Measurements from ENCODE around the gene RAC3. TPM values are rescaled to one million over a fixed set of nuclear protein-coding genes. Genes with fewer than 3 reads are reported as not detected.

RAC3 gene
- total RNA-seq (1 to 10 TPM in 5 of 6 donors, under 1 TPM in 1; 0.97 to 3.3 (median 1.9) TPM), polyA plus RNA-seq (10 to 100 TPM in 1 of 2 donors, 1 to 10 TPM in 1; 6.0 to 12.6 TPM)

GRCh38 chr17:82031303-82031884 is at the start of gene RAC3:
Gene RAC3, plus strand, starts transcription at chr17:82031678. Its CDS starts 84 bp downstream, at chr17:82031762.
- peak in 3 of 4 donors; percentile 3 to 33 (median 7) for ATAC-seq
- Histone ChIP-seq H3K9me3 (no peaks in the 10 kb centered on the region), H3K27ac (no peak within 1 kb of the TSS), H3K27me3 (no peaks in the 10 kb centered on the region), H3K4me1 (peaks cover 4 to 9% (median 5%) of the 10 kb centered on the region in 3 donors), H3K4me3 (peak within 1 kb of the TSS; percentile 15 to 58 (median 32)), H3K36me3 (no peaks in the 10 kb centered on the region)
- WGBS, 2 donors, result 0 to 1% methylated on average over 16 to 96 of the region's 96 CpGs
- TF ChIP-seq CTCF (IDR thresholded peaks at IDR 0.05), result no peak
- intact Hi-C loops (cut with DNase I), result no loop called here
- peak in 1 of 6 donors; percentile 42 for DNase-seq
- no peak for FAIRE-seq

- no peak overlapping the region for H3K4me3 ChIP-seq
- peaks cover 0 to 12% (median 0%) of the 10 kb centered on the region in 3 donors for H3K36me3 ChIP-seq
- FAIRE-seq, result no peak
- ATAC-seq, result no peak
- H3K9me3 ChIP-seq, result no peaks in the 10 kb centered on the region
- intact Hi-C loops (cut with DNase I), result no loop called here
- H3K27me3 ChIP-seq, result no peaks in the 10 kb centered on the region
- no peak for TF ChIP-seq CTCF (IDR thresholded peaks at IDR 0.05)
- 94% methylated on average over 33 to 35 of the region's 35 CpGs for WGBS, 2 donors
- H3K4me1 ChIP-seq, result peaks cover 0 to 4% (median 3%) of the 10 kb centered on the region in 3 donors
- H3K27ac ChIP-seq, result no peak overlapping the region
- DNase-seq, result no peak
These were observed 48.4 kb upstream of the RAC3 start for GRCh38 chr17:81983011-81983638.

GRCh38 chr17:81983639-81984373 is 47.7 kb upstream of the RAC3 start:
- DNase-seq (no peak), ATAC-seq (no peak), FAIRE-seq (no peak)
- Histone ChIP-seq H3K4me1 (no peaks in the 10 kb centered on the region), H3K9me3 (no peaks in the 10 kb centered on the region), H3K4me3 (no peak overlapping the region), H3K27ac (no peak overlapping the region), H3K27me3 (no peaks in the 10 kb centered on the region), H3K36me3 (peaks cover 0 to 12% (median 0%) of the 10 kb centered on the region in 3 donors)
- WGBS, 2 donors, result 95 to 98% methylated on average over 26 of the region's 26 CpGs
- intact Hi-C loops (cut with DNase I), result no loop called here
- TF ChIP-seq CTCF (IDR thresholded peaks at IDR 0.05), result no peak

- TF ChIP-seq CTCF (IDR thresholded peaks at IDR 0.05), result no peak
- WGBS, 2 donors, result 90 to 92% methylated on average over 19 to 21 of the region's 21 CpGs
- ATAC-seq, result no peak
- Histone ChIP-seq H3K9me3 (no peaks in the 10 kb centered on the region), H3K27me3 (no peaks in the 10 kb centered on the region), H3K36me3 (peaks cover 0 to 12% (median 0%) of the 10 kb centered on the region in 3 donors), H3K4me1 (no peaks in the 10 kb centered on the region), H3K4me3 (no peak overlapping the region), H3K27ac (no peak overlapping the region)
- DNase-seq, result no peak
- intact Hi-C loops (cut with DNase I), result no loop called here
- FAIRE-seq, result no peak
These were observed 46.6 kb upstream of the RAC3 start for GRCh38 chr17:81984773-81985410.

Measured in pancreas (tissue), 10 donors.